ENCODE results near the gene POLD2. TPM values are rescaled to one million over a fixed set of nuclear protein-coding genes. Genes with fewer than 3 reads are reported as not detected.

Gene POLD2
- total and polyA plus RNA-seq, 2 of the 8 experiments (the other 6 are each of a cell fraction or from before 2014, with no cell fraction given): 148 to 214 TPM

- Histone ChIP-seq H3K56ac (replicated peaks; ENCODE audit: insufficient read length, low read depth, low read length) (no peak overlapping the region), H2BK20ac (ENCODE audit: low read length) (no peak overlapping the region), H4K5ac (ENCODE audit: insufficient read length, low read depth, low read length) (no peak overlapping the region), H3K9ac (replicated peaks in 1 of 4; ENCODE audit: extremely low read depth in 1 of 4, low read depth in 3 of 4, low read length in 3 of 4) (no peak overlapping the region), H3K4me3 (ENCODE audit: extremely low read depth in 1 of 4, insufficient read depth in 2 of 4, low read depth in 3 of 4, low read length in 4 of 4) (no peak overlapping the region), H2AK5ac (ENCODE audit: low read depth, low read length) (no peak overlapping the region), H3K14ac (ENCODE audit: insufficient read length) (no peak overlapping the region), H2BK15ac (ENCODE audit: low read length) (no peak overlapping the region), H3K27ac (ENCODE audit: low read depth, low read length) (no peak overlapping the region), H3K23ac (ENCODE audit: insufficient read length) (no peak overlapping the region), H2BK120ac (replicated peaks; ENCODE audit: low read depth, low read length) (no peak overlapping the region), H3K79me2 (ENCODE audit: control insufficient read depth in 1 of 2, insufficient read depth in 2 of 2, low read length in 2 of 2) (no peaks in the 10 kb centered on the region), H3K4me2 (ENCODE audit: insufficient read depth in 1 of 2, low read depth in 2 of 2, low read length in 2 of 2) (no peak overlapping the region), H3K4ac (replicated peaks; ENCODE audit: insufficient read length, low read depth, low read length) (no peak overlapping the region), H3K23me2 (ENCODE audit: low read depth, low read length) (peaks cover 4% of the 10 kb centered on the region; the same call in 1 of the 2 replicates), H2BK5ac (ENCODE audit: low read depth, low read length) (no peak overlapping the region), H3K4me1 (replicated peaks in 1 of 4; ENCODE audit: control insufficient read depth in 3 of 4, insufficient read depth in 4 of 4, low read length in 3 of 4) (no peaks in the 10 kb centered on the region), H3K27me3 (replicated peaks in 1 of 4; ENCODE audit: control insufficient read depth in 3 of 4, extremely low read depth in 1 of 4, insufficient read depth in 3 of 4, low read length in 3 of 4) (no peaks in the 10 kb centered on the region; a peak in 2 of 7 replicates), H3K36me3 (ENCODE audit: control insufficient read depth in 2 of 4, insufficient read depth in 4 of 4, low read length in 3 of 4) (peaks cover 12 to 20% (median 14%) of the 10 kb centered on the region in 4 experiments), H4K8ac (ENCODE audit: extremely low read depth, insufficient read depth, low read length) (no peak overlapping the region), H3K18ac (ENCODE audit: extremely low read depth, low read length) (no peak overlapping the region), H4K20me1 (replicated peaks in 1 of 2; ENCODE audit: control insufficient read depth in 1 of 2, insufficient read depth in 2 of 2, low read length in 2 of 2) (peaks cover 0 to 5% of the 10 kb centered on the region in 2 experiments), H2AFZ (ENCODE audit: low read length) (no peak overlapping the region), H2BK12ac (ENCODE audit: low read depth, low read length) (no peak overlapping the region), H3K9me3 (ENCODE audit: insufficient read depth in 2 of 2, low read depth in 1 of 2, low read length in 1 of 2) (no peaks in the 10 kb centered on the region), H3K79me1 (ENCODE audit: low read depth, low read length) (no peaks in the 10 kb centered on the region), H4K91ac (replicated peaks; ENCODE audit: insufficient read length, low read length) (no peak overlapping the region)
- WGBS, 2 experiments (ENCODE audit: extremely low coverage in 1 of 2, insufficient coverage in 1 of 2, insufficient read length in 1 of 2, insufficient replicate concordance in 2 of 2, low coverage in 1 of 2, low lambda C conversion rate in 2 of 2, missing lambda C conversion rate in 1 of 2): 94% methylated on average over 5 of the region's 5 CpGs; no CpG with 5 or more reads in 1 of the 2 experiments
- ChIA-PET POLR2A (ENCODE audit: partially characterized antibody) (interaction anchor here (1.5 kb wide), 2 partner anchors 12 to 14 kb away, joined by 3 to 9 read pairs; partner anchors contain the start of gene PGAM2), CTCF (ENCODE audit: partially characterized antibody) (interaction anchor here (0.6 to 1.8 kb wide), 4 partner anchors 8 to 1044 kb away, joined by 3 to 10 read pairs (median 3); no protein-coding TSS in a partner anchor)
- DNase-seq (ENCODE audit: low read depth in 1 of 2, low spot score in 2 of 2) (no peak), FAIRE-seq (no peak)
- no peak for TF ChIP-seq KDM4A (IDR thresholded peaks at IDR 0.05; ENCODE audit: low read depth, low read length, severe bottlenecking)
- no peak for TF ChIP-seq RBBP5 (IDR thresholded peaks at IDR 0.05; ENCODE audit: borderline replicate concordance, low read depth, low read length)
Observed at GRCh38 chr7:44080118-44080517, 43.2 kb downstream of the POLD2 start.

All from H1 (cell line).